Hepatocyte (in vitro differentiated cells): ENCODE measurements around the gene METTL23. TPM values are rescaled to one million over a fixed set of nuclear protein-coding genes. Genes with fewer than 3 reads are reported as not detected.

ENCODE experiments used
- DNase-seq: peaks from one replicate; pipeline ENCODE4 v3.0.0-alpha.2; 2016; ENCODE audit warnings: low spot score
- H2AFZ ChIP-seq: fragments of 200-600 bp; sonication (generic); 2 replicates; pipeline ENCODE4 v1.6.0; 2016; ENCODE audit warnings: antibody characterized with exemption, mild to moderate bottlenecking
- H3K27ac ChIP-seq: fragments of 200-600 bp; sonication (generic); 2 replicates; pipeline ENCODE4 v1.5.1; 2016; ENCODE audit warnings: mild to moderate bottlenecking
- H3K27me3 ChIP-seq: fragments of 200-600 bp; sonication (generic); 2 replicates; pipeline ENCODE4 v1.6.1; 2016
- H3K36me3 ChIP-seq: fragments of 200-600 bp; sonication (generic); replicated peaks from 2 replicates; pipeline ENCODE4 v1.5.1; 2016; ENCODE audit warnings: low read depth; ENCODE audit not compliant: insufficient read depth
- H3K4me1 ChIP-seq: fragments of 200-600 bp; sonication (generic); 2 replicates; pipeline ENCODE4 v1.5.1; 2016; ENCODE audit warnings: mild to moderate bottlenecking, moderate library complexity; ENCODE audit not compliant: insufficient read depth
- H3K4me2 ChIP-seq: fragments of 200-600 bp; sonication (generic); 2 replicates; pipeline ENCODE4 v1.6.0; 2016
- H3K4me3 ChIP-seq: fragments of 200-600 bp; sonication (generic); 2 replicates; pipeline ENCODE4 v1.5.1; 2016; ENCODE audit warnings: mild to moderate bottlenecking
- H3K79me2 ChIP-seq: fragments of 200-600 bp; sonication (generic); 2 replicates; pipeline ENCODE4 v1.6.0; 2017; ENCODE audit warnings: mild to moderate bottlenecking
- H3K9me2 ChIP-seq: fragments of 200-600 bp; sonication (generic); replicated peaks from 2 replicates; pipeline ENCODE4 v1.6.0; 2017; ENCODE audit warnings: mild to moderate bottlenecking; ENCODE audit not compliant: insufficient read depth
- H3K9me3 ChIP-seq: fragments of 200-600 bp; sonication (generic); 2 replicates; pipeline ENCODE4 v1.5.1; 2016; ENCODE audit warnings: low read depth, mild to moderate bottlenecking
- H4K20me1 ChIP-seq: fragments of 200-600 bp; sonication (generic); 2 replicates; pipeline ENCODE4 v1.6.0; 2016; ENCODE audit warnings: mild to moderate bottlenecking; ENCODE audit not compliant: insufficient read depth, poor library complexity, severe bottlenecking
- EZH2 ChIP-seq: fragments of 200-600 bp; sonication (generic); IDR thresholded peaks from 2 replicates; pipeline ENCODE4 v1.6.1; 2016; ENCODE audit warnings: antibody characterized with exemption, mild to moderate bottlenecking, borderline replicate concordance
- EZH2phosphoT487 ChIP-seq: fragments of 200-600 bp; sonication (generic); IDR thresholded peaks from one replicate; pipeline ENCODE4 v1.6.1; 2018; ENCODE audit warnings: antibody characterized with exemption, mild to moderate bottlenecking, low read depth, moderate library complexity; ENCODE audit not compliant: unreplicated experiment, severe bottlenecking
- WGBS: methylation state at CpG from one replicate; pipeline ENCODE4 v1.1.6; 2016; ENCODE audit warnings: low lambda C conversion rate; ENCODE audit errors: missing lambda C conversion rate; 5-methylcytosine and 5-hydroxymethylcytosine counted together
- polyA plus RNA-seq: library from polyadenylated mRNA; unstranded; fragments of >200 nt; fragmentation: Nextera tagmentation; extraction: Ambion mirVana; gene quantifications from 2 replicates; pipeline ENCODE4 v1.2.1, GENCODE V29; 2016
- total RNA-seq: library from RNA; depleted of rRNA; stranded (reverse); fragments of >200 nt; gene quantifications from 2 replicates; pipeline ENCODE4 v1.2.3, GENCODE V29; 2014
- TF ChIP-seq, protein P1 (sequence below): fragments of 200-600 bp; sonication (generic); IDR thresholded peaks from 2 replicates; pipeline ENCODE4 v1.5.1; 2016; ENCODE audit warnings: antibody characterized with exemption, mild to moderate bottlenecking; ENCODE audit not compliant: poor library complexity

The METTL23 gene
- total and polyA plus RNA-seq, 2 experiments from 2014 or later = 36.6 to 56.5 TPM

DNA sequence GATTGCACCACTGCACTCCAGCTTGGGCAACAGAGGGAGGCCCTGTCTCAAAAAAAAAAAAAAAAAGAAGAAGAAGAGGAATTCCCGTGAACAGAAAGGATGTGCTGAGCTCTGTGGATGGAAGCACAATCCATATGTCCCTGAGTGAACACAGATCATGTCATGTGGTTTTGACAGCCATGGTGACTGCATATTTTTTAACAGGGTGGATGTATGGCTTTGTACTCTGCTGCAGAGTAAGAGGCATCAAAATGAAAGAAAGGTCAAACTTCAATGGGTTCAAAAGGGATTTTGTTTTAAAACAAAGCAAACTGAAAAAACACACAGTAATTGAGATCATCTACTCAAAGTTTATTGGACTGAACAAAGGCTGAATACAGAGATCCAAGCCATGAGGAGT is 47.4 kb upstream of the METTL23 start:
- Histone ChIP-seq H3K4me3 (no peak overlapping the region), H3K9me3 (no peaks in the 10 kb centered on the region), H3K27me3 (no peaks in the 10 kb centered on the region), H4K20me1 (no peaks in the 10 kb centered on the region), H3K27ac (no peak overlapping the region), H2AFZ (no peak overlapping the region), H3K36me3 (no peaks in the 10 kb centered on the region), H3K79me2 (no peaks in the 10 kb centered on the region), H3K4me2 (no peak overlapping the region), H3K9me2 (no peaks in the 10 kb centered on the region), H3K4me1 (peaks cover 9% of the 10 kb centered on the region)
- 71% methylated on average over 1 of the region's 1 CpG for WGBS
- no peak for DNase-seq
- TF ChIP-seq EZH2 (no peak), EZH2phosphoT487 (no peak)
- TF ChIP-seq, protein P1, sequence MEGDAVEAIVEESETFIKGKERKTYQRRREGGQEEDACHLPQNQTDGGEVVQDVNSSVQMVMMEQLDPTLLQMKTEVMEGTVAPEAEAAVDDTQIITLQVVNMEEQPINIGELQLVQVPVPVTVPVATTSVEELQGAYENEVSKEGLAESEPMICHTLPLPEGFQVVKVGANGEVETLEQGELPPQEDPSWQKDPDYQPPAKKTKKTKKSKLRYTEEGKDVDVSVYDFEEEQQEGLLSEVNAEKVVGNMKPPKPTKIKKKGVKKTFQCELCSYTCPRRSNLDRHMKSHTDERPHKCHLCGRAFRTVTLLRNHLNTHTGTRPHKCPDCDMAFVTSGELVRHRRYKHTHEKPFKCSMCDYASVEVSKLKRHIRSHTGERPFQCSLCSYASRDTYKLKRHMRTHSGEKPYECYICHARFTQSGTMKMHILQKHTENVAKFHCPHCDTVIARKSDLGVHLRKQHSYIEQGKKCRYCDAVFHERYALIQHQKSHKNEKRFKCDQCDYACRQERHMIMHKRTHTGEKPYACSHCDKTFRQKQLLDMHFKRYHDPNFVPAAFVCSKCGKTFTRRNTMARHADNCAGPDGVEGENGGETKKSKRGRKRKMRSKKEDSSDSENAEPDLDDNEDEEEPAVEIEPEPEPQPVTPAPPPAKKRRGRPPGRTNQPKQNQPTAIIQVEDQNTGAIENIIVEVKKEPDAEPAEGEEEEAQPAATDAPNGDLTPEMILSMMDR = no peak

DNA sequence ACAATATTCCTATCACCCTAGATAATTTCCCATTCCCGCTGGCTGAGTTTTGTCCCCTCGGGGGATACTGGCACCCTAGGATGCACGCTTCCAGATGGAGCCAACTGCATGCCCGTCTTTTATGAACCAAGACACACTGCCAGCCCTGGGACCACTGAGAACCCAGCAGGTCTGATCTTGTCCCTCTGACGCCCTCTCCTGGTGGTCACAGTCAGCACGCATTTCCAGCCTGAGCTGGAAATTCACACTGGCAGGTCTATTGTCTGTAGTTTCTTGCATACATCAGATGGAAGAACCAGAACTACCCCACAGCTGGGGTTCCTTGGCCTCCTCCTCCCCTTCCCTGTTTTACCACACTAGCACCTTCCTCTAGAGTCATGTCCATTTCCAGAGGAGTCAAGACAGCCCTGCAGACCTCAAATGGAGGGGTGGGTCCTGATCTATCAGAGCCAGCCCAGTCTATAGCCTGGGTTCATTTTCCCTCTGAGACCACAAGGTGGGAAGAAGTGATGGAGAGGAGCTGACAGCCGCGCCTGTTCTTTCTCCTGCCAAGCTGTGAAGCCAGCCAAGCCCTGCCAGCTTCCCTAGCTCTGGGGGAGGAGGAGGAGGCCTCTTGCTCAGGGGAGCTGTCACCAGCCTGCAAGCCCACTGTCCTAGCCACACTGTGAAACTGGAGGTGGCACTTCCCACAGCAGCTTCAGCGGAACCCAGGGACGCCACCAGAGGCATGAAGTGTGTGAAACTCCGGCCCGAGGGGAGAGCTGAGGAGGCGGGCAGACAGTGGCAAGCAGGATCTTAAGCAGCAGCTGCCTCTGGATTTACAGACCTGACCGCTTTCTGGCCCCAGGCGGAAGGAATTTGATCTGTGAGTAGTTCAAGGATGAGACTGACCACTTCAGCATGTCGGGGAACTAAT is 45.2 kb upstream of the METTL23 start:
- H4K20me1 ChIP-seq = no peaks in the 10 kb centered on the region

DNA sequence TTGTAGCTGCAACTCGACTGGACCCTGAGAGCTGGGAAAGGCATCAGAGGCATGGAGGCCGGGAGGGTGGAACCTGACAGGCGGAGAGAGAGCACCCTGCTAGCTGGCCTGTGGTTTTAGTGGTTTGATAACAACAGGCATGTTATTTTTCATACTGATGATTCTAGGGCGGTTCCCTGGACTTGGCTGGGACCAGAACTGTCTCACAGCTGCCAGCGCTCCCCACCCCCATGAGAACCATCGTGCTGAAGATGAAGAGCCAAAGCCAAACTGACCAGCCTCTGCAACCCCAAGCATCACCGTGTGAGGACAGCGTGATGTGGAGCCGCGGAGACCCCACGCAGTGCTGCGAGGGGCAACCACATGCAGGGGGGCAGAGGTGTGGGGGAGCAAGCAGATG is 44.3 kb upstream of the METTL23 start:
- no peaks in the 10 kb centered on the region for H3K9me3 ChIP-seq
- peaks cover 16% of the 10 kb centered on the region for H3K4me1 ChIP-seq
- H3K4me3 ChIP-seq = no peak overlapping the region
- H4K20me1 ChIP-seq = no peaks in the 10 kb centered on the region
- peak overlapping the region; percentile 37 for H3K27ac ChIP-seq
- DNase-seq = no peak
- H3K4me2 ChIP-seq = no peak overlapping the region
- no peaks in the 10 kb centered on the region for H3K36me3 ChIP-seq
- TF ChIP-seq EZH2phosphoT487 (no peak), EZH2 (no peak)
- TF ChIP-seq, protein P1 = no peak
- H3K79me2 ChIP-seq = no peaks in the 10 kb centered on the region
- no peak overlapping the region for H2AFZ ChIP-seq
- H3K27me3 ChIP-seq = no peaks in the 10 kb centered on the region
- WGBS = 78% methylated on average over 10 of the region's 12 CpGs
- no peaks in the 10 kb centered on the region for H3K9me2 ChIP-seq

More for the DNA sequence above, 45.2 kb upstream of the METTL23 start:
- Histone ChIP-seq H3K36me3 (no peaks in the 10 kb centered on the region), H3K4me2 (no peak overlapping the region), H3K27me3 (no peaks in the 10 kb centered on the region), H2AFZ (no peak overlapping the region), H3K4me1 (peaks cover 9% of the 10 kb centered on the region), H3K4me3 (no peak overlapping the region), H3K27ac (peak overlapping the region; percentile 37), H3K9me3 (no peaks in the 10 kb centered on the region), H3K9me2 (no peaks in the 10 kb centered on the region), H3K79me2 (no peaks in the 10 kb centered on the region)
- WGBS = 52% methylated on average over 16 of the region's 16 CpGs
- TF ChIP-seq, protein P1 = peak; percentile 85
- TF ChIP-seq EZH2 (no peak), EZH2phosphoT487 (no peak)
- peak; percentile 85 for DNase-seq
